Fibroblast of lung (primary cell): ENCODE results near the gene CARMIL1.
"Not testable (repeated sequence)": the region's sequence is repeated elsewhere in the genome, so short reads cannot be mapped to it uniquely, and the experiment has no call there.

Experiments used
- EZH2 ChIP-seq: IDR thresholded peaks from 2 replicates; pipeline ENCODE4 v1.5.1; 2012; ENCODE audit warnings: low read length, control low read depth, mild to moderate bottlenecking; ENCODE audit errors: missing control alignments
- TF ChIP-seq, protein P1 (sequence below), 2 donors: IDR thresholded peaks in 1 of 2; conservative IDR thresholded peaks in 1 of 2; 1 replicate in 1 of 2; 2 replicates in 1 of 2; pipeline ENCODE4 v1.5.1; 2011 to 2012; ENCODE audit warnings: low read length in 2 of 2, control low read depth in 1 of 2, inconsistent platforms in 1 of 2, low read depth in 1 of 2, mild to moderate bottlenecking in 1 of 2

DNA sequence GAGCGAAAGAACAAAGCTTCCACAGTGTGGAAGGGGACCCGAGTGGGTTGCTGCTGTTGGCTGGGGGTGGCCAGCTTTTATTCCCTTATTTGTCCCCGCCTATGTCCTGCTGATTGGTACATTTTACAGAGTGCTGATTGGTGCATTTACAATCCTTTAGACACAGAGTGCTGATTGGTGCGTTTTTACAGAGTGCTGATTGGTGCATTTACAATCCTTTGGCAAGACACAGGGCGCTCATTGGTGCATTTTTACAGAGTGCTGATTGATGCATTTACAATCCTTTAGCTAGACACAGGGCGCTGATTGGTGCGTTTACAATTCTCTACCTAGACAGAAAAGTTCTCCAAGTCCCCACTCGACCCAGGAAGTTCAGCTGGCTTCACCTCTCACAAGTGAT is 103.3 kb downstream of the CARMIL1 start:
- TF ChIP-seq, protein P1, sequence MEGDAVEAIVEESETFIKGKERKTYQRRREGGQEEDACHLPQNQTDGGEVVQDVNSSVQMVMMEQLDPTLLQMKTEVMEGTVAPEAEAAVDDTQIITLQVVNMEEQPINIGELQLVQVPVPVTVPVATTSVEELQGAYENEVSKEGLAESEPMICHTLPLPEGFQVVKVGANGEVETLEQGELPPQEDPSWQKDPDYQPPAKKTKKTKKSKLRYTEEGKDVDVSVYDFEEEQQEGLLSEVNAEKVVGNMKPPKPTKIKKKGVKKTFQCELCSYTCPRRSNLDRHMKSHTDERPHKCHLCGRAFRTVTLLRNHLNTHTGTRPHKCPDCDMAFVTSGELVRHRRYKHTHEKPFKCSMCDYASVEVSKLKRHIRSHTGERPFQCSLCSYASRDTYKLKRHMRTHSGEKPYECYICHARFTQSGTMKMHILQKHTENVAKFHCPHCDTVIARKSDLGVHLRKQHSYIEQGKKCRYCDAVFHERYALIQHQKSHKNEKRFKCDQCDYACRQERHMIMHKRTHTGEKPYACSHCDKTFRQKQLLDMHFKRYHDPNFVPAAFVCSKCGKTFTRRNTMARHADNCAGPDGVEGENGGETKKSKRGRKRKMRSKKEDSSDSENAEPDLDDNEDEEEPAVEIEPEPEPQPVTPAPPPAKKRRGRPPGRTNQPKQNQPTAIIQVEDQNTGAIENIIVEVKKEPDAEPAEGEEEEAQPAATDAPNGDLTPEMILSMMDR (conservative IDR thresholded peaks at IDR 0.05 in 1 of 2, IDR thresholded peaks at IDR 0.05 in 1 of 2; ENCODE audit: low read depth in 1 of 2, low read length in 2 of 2): not testable (repeated sequence)
- not testable (repeated sequence) for TF ChIP-seq EZH2
